Effector memory CD8-positive, alpha-beta T cell (primary cell): ENCODE measurements around the gene RPA1.
"Not testable (repeated sequence)": the region's sequence is repeated elsewhere in the genome, so short reads cannot be mapped to it uniquely, and the experiment has no call there.

Experiments used
- ATAC-seq: fragments of 150-1000 bp; cut with Tn5 transposase; replicated peaks from 2 replicates; pipeline ENCODE4 v1.10.0; 2021; ENCODE audit warnings: mild to moderate bottlenecking, moderate library complexity
- DNase-seq, 3 experiments: peaks; one replicate each; pipeline ENCODE4 v3.0.0; 2021
- H3K27ac Mint-ChIP-seq, 2 donors: one replicate each; pipeline ENCODE4 v1.8.0; 2022; ENCODE audit warnings: mild to moderate bottlenecking in 2 of 2, mixed read lengths in 2 of 2, moderate library complexity in 2 of 2
- H3K27me3 Mint-ChIP-seq, 2 donors: one replicate each; pipeline ENCODE4 v1.8.0; 2022; ENCODE audit warnings: mixed read lengths in 2 of 2
- H3K36me3 Mint-ChIP-seq: one replicate; pipeline ENCODE4 v1.8.0; 2022; ENCODE audit warnings: mild to moderate bottlenecking, moderate library complexity, mixed read lengths; ENCODE audit not compliant: insufficient read depth
- H3K4me1 Mint-ChIP-seq, 2 donors: one replicate each; pipeline ENCODE4 v1.8.0; 2022; ENCODE audit warnings: low read depth in 2 of 2, mixed read lengths in 2 of 2
- H3K4me3 Mint-ChIP-seq, 2 donors: one replicate each; pipeline ENCODE4 v1.8.0; 2022; ENCODE audit warnings: mild to moderate bottlenecking in 2 of 2, mixed read lengths in 2 of 2, moderate library complexity in 2 of 2
- H3K9me3 Mint-ChIP-seq, 2 donors: one replicate each; pipeline ENCODE4 v1.8.0; 2022; ENCODE audit warnings: mixed read lengths in 2 of 2

RPA1 gene

GRCh38 chr17:1800240-1800639, 29.6 kb upstream of the RPA1 start:
- DNase-seq (no peak), ATAC-seq (no peak)
- Mint-ChIP-seq H3K27me3 (no peaks in the 10 kb centered on the region), H3K36me3 (peaks cover 53% of the 10 kb centered on the region), H3K4me3 (no peak overlapping the region), H3K4me1 (peaks cover 0 to 4% of the 10 kb centered on the region in 2 donors), H3K27ac (no peak overlapping the region), H3K9me3 (no peaks in the 10 kb centered on the region)

DNA sequence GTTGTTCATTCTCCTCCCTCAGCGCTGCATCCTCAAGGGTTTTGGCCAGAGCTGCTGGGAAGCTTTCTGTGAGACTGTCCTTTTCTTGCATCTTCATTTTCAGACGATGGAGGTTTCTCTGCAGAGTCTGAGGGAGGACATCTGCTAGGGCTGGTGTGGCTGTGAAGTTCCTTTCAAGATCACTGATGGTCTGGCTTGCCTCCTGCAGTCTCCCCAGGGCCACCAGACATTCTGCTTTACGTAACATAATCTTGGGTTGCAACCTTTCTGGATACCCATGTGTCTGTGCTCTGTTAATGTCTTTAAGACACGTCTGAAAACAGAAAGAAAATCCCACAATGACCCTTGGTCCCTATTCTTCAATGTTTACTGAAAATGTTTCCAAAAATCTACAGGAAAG, 29.1 kb upstream of the RPA1 start:
- Mint-ChIP-seq H3K36me3 (peaks cover 57% of the 10 kb centered on the region), H3K27ac (no peak overlapping the region), H3K4me1 (peaks cover 0 to 4% of the 10 kb centered on the region in 2 donors), H3K27me3 (no peaks in the 10 kb centered on the region), H3K9me3 (no peaks in the 10 kb centered on the region), H3K4me3 (no peak overlapping the region)
- ATAC-seq (no peak), DNase-seq (no peak)

DNA sequence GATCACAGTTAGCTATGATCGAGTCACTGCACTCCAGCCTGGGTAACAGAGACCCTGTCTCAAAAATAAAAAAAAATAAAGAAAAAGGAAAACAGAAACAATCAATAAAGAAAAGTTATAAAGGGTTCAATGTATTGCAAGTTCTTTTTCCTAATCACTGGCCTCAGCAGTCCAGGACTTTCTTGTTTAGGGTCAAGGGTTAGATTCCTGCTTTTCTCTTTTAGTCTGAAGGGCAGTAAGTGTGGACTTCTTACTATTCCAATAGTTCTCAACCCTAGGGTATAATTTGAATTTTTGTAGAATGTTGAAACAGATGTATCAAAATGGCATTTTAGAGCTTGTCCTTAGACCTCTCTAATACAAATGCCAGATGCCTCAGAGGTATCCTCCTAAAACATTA, 27.4 kb upstream of the RPA1 start:
- Mint-ChIP-seq H3K27me3 (no peaks in the 10 kb centered on the region), H3K4me1 (peaks cover 0 to 2% of the 10 kb centered on the region in 2 donors), H3K36me3 (peaks cover 54% of the 10 kb centered on the region), H3K27ac (peak overlapping the region in 1 of 2 donors; percentile 51), H3K9me3 (no peaks in the 10 kb centered on the region), H3K4me3 (no peak overlapping the region)
- DNase-seq, result no peak
- ATAC-seq, result no peak

GRCh38 chr17:1803280-1803679, 26.5 kb upstream of the RPA1 start:
- Mint-ChIP-seq H3K4me1 (no peaks in the 10 kb centered on the region), H3K36me3 (peaks cover 49% of the 10 kb centered on the region), H3K27me3 (no peaks in the 10 kb centered on the region), H3K9me3 (no peaks in the 10 kb centered on the region), H3K4me3 (no peak overlapping the region), H3K27ac (peak overlapping the region in 1 of 2 donors; percentile 51)
- DNase-seq (no peak), ATAC-seq (no peak)

DNA sequence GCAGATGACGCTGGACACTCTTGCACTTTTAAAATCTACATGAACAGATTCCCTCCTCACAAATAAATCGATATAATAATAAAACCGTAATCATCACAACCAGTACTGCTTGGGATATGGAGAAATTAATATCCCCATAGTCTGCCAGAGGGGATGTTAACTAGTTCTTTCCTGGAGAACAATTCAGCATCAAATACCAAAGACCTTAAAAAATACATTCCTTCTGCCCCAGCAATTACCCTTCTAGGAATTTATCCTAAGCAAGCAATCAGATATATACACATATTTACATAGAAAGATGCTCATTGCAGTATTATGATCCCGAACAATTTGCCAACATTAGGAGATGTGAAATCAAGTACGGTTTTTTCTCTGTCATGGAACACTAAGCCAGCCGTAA, 21.9 kb upstream of the RPA1 start:
- Mint-ChIP-seq H3K4me3 (no peak overlapping the region), H3K36me3 (peaks cover 36% of the 10 kb centered on the region), H3K27me3 (no peaks in the 10 kb centered on the region), H3K27ac (no peak overlapping the region), H3K4me1 (no peaks in the 10 kb centered on the region), H3K9me3 (no peaks in the 10 kb centered on the region)
- DNase-seq (no peak), ATAC-seq (no peak)

GRCh38 chr17:1808644-1809043, 21.2 kb upstream of the RPA1 start:
- H3K27me3 Mint-ChIP-seq, result no peaks in the 10 kb centered on the region
- H3K4me3 Mint-ChIP-seq, result no peak overlapping the region
- H3K36me3 Mint-ChIP-seq, result peaks cover 36% of the 10 kb centered on the region
- no peak for DNase-seq
- H3K27ac Mint-ChIP-seq, result no peak overlapping the region
- no peaks in the 10 kb centered on the region for H3K9me3 Mint-ChIP-seq
- ATAC-seq, result no peak
- H3K4me1 Mint-ChIP-seq, result no peaks in the 10 kb centered on the region

- not testable (repeated sequence) for H3K27me3 Mint-ChIP-seq
Observed at GRCh38 chr17:1809815-1810214, 20.0 kb upstream of the RPA1 start.

GRCh38 chr17:1810450-1811103, 19.2 kb upstream of the RPA1 start:
- DNase-seq (no peak), ATAC-seq (no peak)
- Mint-ChIP-seq H3K27ac (peak overlapping the region in 1 of 2 donors; percentile 49), H3K4me3 (no peak overlapping the region), H3K9me3 (no peaks in the 10 kb centered on the region), H3K36me3 (peaks cover 24% of the 10 kb centered on the region), H3K4me1 (no peaks in the 10 kb centered on the region), H3K27me3 (no peaks in the 10 kb centered on the region)

More at GRCh38 chr17:1809815-1810214, 20.0 kb upstream of the RPA1 start:
- H3K36me3 Mint-ChIP-seq, result peaks cover 29% of the 10 kb centered on the region
- H3K27ac Mint-ChIP-seq, result peak overlapping the region in 1 of 2 donors; percentile 49
- not testable (repeated sequence) for H3K4me3 Mint-ChIP-seq, H3K4me1 Mint-ChIP-seq, DNase-seq, H3K9me3 Mint-ChIP-seq, ATAC-seq

DNA sequence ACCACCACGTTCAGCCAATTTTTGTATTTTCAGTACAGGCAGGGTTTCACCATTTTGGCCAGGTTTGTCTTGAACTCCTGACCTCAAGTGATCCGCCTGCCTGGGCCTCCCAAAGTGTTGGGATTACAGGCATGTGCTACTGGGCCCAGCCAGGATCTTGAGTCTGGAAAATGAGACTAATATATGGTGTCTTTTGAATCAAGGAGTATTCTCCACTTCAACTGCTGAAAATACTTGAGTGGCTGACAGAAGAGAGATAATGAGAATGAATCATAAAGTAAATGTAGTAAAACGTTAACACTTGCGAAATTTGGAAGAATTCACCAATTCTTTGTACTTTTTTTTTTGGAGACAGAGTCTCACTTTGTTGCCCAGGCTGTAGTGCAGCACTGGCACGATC, 16.7 kb upstream of the RPA1 start:
- no peak for DNase-seq
- peaks cover 24% of the 10 kb centered on the region for H3K36me3 Mint-ChIP-seq
- H3K27ac Mint-ChIP-seq, result peak overlapping the region; percentile 15 to 19
- no peak overlapping the region for H3K4me3 Mint-ChIP-seq
- H3K9me3 Mint-ChIP-seq, result no peaks in the 10 kb centered on the region
- H3K4me1 Mint-ChIP-seq, result peaks cover 0 to 2% of the 10 kb centered on the region in 2 donors
- no peak for ATAC-seq
- no peaks in the 10 kb centered on the region for H3K27me3 Mint-ChIP-seq

DNA sequence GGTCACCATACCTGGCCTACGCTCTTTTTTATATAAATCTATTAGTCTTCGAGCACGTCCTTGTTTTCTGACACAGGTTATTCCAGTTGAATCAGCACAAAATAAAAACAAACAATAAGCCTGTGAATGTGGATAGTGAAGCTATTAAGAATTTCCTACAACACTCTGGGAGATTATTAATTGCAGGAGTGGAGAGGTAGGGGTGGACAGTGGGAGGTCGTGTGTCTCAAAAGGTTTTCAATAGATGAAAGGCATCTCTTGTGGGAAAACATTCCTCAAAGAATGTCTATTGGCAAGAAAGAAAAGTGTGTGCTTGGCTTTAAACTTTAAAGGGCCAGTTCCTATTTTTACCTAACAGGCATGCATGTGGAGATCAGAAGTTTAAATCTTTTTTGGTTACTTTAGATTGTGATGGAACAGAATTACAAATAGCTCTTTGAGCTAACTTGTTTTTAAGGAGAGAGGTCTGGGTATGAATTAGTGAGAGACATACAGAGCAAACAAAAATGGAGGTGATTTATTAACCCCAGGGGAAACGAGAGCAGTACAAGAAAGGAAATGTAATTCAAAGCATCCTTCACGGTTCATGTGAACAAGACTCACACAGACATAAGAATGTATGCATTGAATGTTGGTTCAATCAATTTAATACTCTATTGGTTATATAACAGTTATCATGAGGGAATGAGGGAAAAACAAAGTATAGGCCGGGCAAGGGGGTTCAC, 9.1 kb upstream of the RPA1 start:
- Mint-ChIP-seq H3K4me3 (no peak overlapping the region), H3K27me3 (no peaks in the 10 kb centered on the region), H3K36me3 (peaks cover 34% of the 10 kb centered on the region), H3K4me1 (peaks cover 8 to 13% of the 10 kb centered on the region in 2 donors), H3K27ac (peak overlapping the region in 1 of 2 donors; percentile 65), H3K9me3 (no peaks in the 10 kb centered on the region)
- ATAC-seq, result no peak
- DNase-seq, result no peak

DNA sequence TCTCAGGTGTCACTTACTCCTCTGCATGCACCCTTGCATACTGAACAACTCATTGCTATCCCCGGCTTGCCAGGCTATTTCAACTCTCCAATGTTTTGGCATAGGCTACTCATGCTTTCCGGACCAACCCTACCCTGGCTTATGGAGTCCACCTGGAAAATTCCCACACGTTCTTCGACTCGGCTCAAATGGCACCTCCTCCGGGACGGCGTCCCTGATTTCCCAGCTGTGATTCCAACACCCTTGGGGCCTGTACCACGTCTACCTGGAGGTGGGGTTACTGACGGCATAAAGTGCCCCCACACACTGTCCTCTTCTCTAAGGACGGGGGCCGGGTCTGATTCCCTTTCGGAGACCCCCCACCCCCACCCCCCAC, 601 bp upstream of the RPA1 start:
- peaks cover 36% of the 10 kb centered on the region for H3K36me3 Mint-ChIP-seq
- no peaks in the 10 kb centered on the region for H3K27me3 Mint-ChIP-seq
- ATAC-seq (peak; percentile 1), DNase-seq (no peak)
- H3K9me3 Mint-ChIP-seq, result no peaks in the 10 kb centered on the region
- peak overlapping the region; percentile 85 to 89 for H3K27ac Mint-ChIP-seq
- H3K4me3 Mint-ChIP-seq, result peak overlapping the region; percentile 91 to 97
- H3K4me1 Mint-ChIP-seq, result peaks cover 31 to 42% of the 10 kb centered on the region in 2 donors

GRCh38 chr17:1830288-1830687, 483 bp downstream of the RPA1 start:
- DNase-seq, result peak in 2 of 3 experiments; percentile 12 to 23
- Mint-ChIP-seq H3K36me3 (peaks cover 35% of the 10 kb centered on the region), H3K9me3 (no peaks in the 10 kb centered on the region), H3K27ac (peak overlapping the region; percentile 85 to 89), H3K4me3 (peak overlapping the region; percentile 91 to 97), H3K27me3 (no peaks in the 10 kb centered on the region), H3K4me1 (peaks cover 32 to 49% of the 10 kb centered on the region in 2 donors)
- peak; percentile 9 for ATAC-seq

GRCh38 chr17:1834380-1835149, 4.8 kb downstream of the RPA1 start:
- H3K27me3 Mint-ChIP-seq, result no peaks in the 10 kb centered on the region
- peaks cover 29 to 41% of the 10 kb centered on the region in 2 donors for H3K4me1 Mint-ChIP-seq
- ATAC-seq (no peak), DNase-seq (no peak)
- peaks cover 27% of the 10 kb centered on the region for H3K36me3 Mint-ChIP-seq
- H3K27ac Mint-ChIP-seq, result peak overlapping the region; percentile 29 to 53
- H3K4me3 Mint-ChIP-seq, result peak overlapping the region; percentile 19 to 26
- H3K9me3 Mint-ChIP-seq, result no peaks in the 10 kb centered on the region
